AG20443 (cell line): ENCODE data around the gene NOL3.
A peak's percentile ranks its signal among the peaks of the same experiment; 100 is the strongest.

Experiments
- DNase-seq: peaks from one replicate; pipeline ENCODE4 v3.0.0; 2012; ENCODE audit warnings: low spot score, mixed read lengths

NOL3 gene

GRCh38 chr16:67170949-67171649 is 761 bp downstream of the NOL3 start:
- no peak for DNase-seq

GRCh38 chr16:67173323-67173722 is 3.0 kb downstream of the NOL3 start:
- no peak for DNase-seq

GRCh38 chr16:67173808-67174705 is 3.7 kb downstream of the NOL3 start:
- peak; percentile 86 for DNase-seq

- DNase-seq: no peak
These were observed 4.4 kb downstream of the NOL3 start for GRCh38 chr16:67174706-67175231.

- no peak for DNase-seq
These were observed 6.3 kb downstream of the NOL3 start for GRCh38 chr16:67176662-67177061.

- peak; percentile 72 for DNase-seq
These were observed 7.7 kb downstream of the NOL3 start for GRCh38 chr16:67177743-67178699.

- DNase-seq: no peak
These were observed 9.2 kb downstream of the NOL3 start for GRCh38 chr16:67179421-67180080.

- DNase-seq: no peak
These were observed 9.8 kb downstream of the NOL3 start for GRCh38 chr16:67180166-67180565.

GRCh38 chr16:67181346-67181745 is 11.0 kb downstream of the NOL3 start:
- peak; percentile 48 for DNase-seq

GRCh38 chr16:67182288-67182687 is 11.9 kb downstream of the NOL3 start:
- DNase-seq: no peak

- DNase-seq: no peak
These were observed 12.9 kb downstream of the NOL3 start for GRCh38 chr16:67183284-67183626.

GRCh38 chr16:67183627-67184452 is 13.5 kb downstream of the NOL3 start, which contains the start of gene MATCAP1:
Gene MATCAP1 (minus strand): TSS chr16:67183963. CDS start chr16:67180610, 3,353 bp downstream.
- DNase-seq: peak; percentile 98

GRCh38 chr16:67184453-67184994 is 14.2 kb downstream of the NOL3 start:
- no peak for DNase-seq

- peak; percentile 87 for DNase-seq
These were observed 14.8 kb downstream of the NOL3 start for GRCh38 chr16:67184995-67185650.

GRCh38 chr16:67185651-67186134 is 15.4 kb downstream of the NOL3 start:
- no peak for DNase-seq

- DNase-seq: no peak
These were observed 16.2 kb downstream of the NOL3 start for GRCh38 chr16:67186550-67186950.

GRCh38 chr16:67187175-67187890 is 17.0 kb downstream of the NOL3 start:
- no peak for DNase-seq

GRCh38 chr16:67188323-67188722 is 18.0 kb downstream of the NOL3 start:
- no peak for DNase-seq

GRCh38 chr16:67188798-67189197 is 18.5 kb downstream of the NOL3 start:
- no peak for DNase-seq
